Measurements from ENCODE around the gene INSM1. TPM values are rescaled to one million over a fixed set of nuclear protein-coding genes. Genes with fewer than 3 reads are reported as not detected.

Gene INSM1
- total and polyA plus RNA-seq, 2 experiments from 2014 or later, result not detected

GRCh38 chr20:20405623-20406022 lies 37.7 kb downstream of the INSM1 start:
- Histone ChIP-seq H3K9me3 (ENCODE audit: low read depth) (no peaks in the 10 kb centered on the region), H3K27ac (no peak overlapping the region), H3K27me3 (no peaks in the 10 kb centered on the region), H3K36me3 (no peaks in the 10 kb centered on the region), H3K4me1 (ENCODE audit: low read depth) (peaks cover 3% of the 10 kb centered on the region), H3K4me3 (no peak overlapping the region)
- TF ChIP-seq, protein P1, sequence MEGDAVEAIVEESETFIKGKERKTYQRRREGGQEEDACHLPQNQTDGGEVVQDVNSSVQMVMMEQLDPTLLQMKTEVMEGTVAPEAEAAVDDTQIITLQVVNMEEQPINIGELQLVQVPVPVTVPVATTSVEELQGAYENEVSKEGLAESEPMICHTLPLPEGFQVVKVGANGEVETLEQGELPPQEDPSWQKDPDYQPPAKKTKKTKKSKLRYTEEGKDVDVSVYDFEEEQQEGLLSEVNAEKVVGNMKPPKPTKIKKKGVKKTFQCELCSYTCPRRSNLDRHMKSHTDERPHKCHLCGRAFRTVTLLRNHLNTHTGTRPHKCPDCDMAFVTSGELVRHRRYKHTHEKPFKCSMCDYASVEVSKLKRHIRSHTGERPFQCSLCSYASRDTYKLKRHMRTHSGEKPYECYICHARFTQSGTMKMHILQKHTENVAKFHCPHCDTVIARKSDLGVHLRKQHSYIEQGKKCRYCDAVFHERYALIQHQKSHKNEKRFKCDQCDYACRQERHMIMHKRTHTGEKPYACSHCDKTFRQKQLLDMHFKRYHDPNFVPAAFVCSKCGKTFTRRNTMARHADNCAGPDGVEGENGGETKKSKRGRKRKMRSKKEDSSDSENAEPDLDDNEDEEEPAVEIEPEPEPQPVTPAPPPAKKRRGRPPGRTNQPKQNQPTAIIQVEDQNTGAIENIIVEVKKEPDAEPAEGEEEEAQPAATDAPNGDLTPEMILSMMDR (IDR thresholded peaks at IDR 0.05; ENCODE audit: low read depth, low read length), result no peak
- DNase-seq (ENCODE audit: low read depth in 1 of 2, low spot score in 1 of 2), result no peak

- Histone ChIP-seq H3K9me3 (ENCODE audit: low read depth) (no peaks in the 10 kb centered on the region), H3K27me3 (peaks cover under 1% of the 10 kb centered on the region), H3K4me1 (ENCODE audit: low read depth) (peaks cover 10% of the 10 kb centered on the region), H3K36me3 (no peaks in the 10 kb centered on the region), H3K27ac (no peak overlapping the region), H3K4me3 (no peak overlapping the region)
- TF ChIP-seq, protein P1 (IDR thresholded peaks at IDR 0.05; ENCODE audit: low read depth, low read length), result no peak
- DNase-seq (ENCODE audit: low read depth in 1 of 2, low spot score in 1 of 2), result no peak
These were observed 38.4 kb downstream of the INSM1 start for GRCh38 chr20:20406306-20406705.

DNA sequence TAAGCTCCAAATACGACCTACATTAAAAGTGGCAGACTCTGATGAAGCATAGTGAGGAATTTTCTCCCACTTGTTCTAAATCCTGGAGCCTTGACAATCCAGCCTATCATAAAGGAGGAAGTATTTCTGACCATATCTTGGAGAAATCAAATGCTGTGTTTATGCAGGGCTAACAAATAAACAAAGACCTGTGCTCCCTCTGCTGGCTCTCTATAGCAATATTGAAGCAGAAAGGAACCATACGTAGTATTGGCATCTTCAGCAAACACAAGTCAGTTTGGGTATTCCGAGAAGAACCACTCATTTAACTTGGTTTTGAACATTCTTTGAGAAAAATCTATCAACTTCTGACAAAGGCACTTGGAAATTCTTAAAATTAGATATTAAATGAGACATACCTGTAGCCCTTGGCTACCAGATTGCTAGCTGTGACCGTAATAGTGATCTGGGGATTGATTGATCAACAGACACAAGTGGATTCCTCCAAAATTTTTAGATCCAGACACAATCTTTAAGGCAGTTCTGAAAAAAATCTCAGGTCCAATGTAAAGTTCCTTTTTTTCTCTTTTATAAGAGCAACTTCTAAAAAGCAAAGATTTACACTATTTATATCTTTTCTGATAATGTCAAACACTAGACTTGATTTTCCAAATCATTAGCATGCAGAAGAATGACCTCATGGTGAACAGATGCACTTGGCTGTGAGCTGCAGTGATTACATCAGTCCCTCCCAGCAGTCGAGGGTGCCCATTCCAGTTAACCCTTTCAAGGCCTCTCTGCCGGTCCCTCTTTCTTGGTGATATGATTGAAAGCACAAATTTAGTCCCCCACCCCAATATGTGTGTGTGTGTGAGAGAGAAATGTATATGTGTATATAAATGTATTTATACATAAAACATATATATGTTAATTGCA lies 40.2 kb downstream of the INSM1 start:
- Histone ChIP-seq H3K4me1 (ENCODE audit: low read depth) (peaks cover 12% of the 10 kb centered on the region), H3K36me3 (no peaks in the 10 kb centered on the region), H3K9me3 (ENCODE audit: low read depth) (no peaks in the 10 kb centered on the region), H3K27me3 (peaks cover 11% of the 10 kb centered on the region), H3K4me3 (no peak overlapping the region), H3K27ac (no peak overlapping the region)
- peak in 1 of 2 donors; percentile 3 for DNase-seq (ENCODE audit: low read depth in 1 of 2, low spot score in 1 of 2)
- TF ChIP-seq, protein P1 (IDR thresholded peaks at IDR 0.05; ENCODE audit: low read depth, low read length), result peak; percentile 10

DNA sequence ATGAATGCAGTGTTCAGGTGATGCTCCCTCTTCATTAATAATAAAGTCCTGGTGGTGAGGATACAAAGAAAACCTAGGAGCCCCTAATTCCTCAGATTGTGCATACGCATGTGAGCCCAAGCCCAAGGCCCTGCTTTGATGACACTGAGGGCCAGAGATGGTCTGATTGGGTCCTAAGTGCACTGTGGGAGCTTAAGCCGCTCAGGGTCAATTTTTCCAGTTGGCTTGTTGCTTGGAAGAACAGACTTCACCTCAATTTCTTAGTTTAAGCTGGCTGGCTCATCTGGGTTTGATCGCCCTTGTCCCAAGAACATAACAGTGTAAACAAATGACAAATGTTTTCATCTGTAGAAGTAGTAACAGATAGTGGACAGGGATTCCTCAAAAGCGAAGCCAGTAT lies 41.4 kb downstream of the INSM1 start:
- DNase-seq (ENCODE audit: low read depth in 1 of 2, low spot score in 1 of 2), result no peak
- H3K27ac ChIP-seq, result no peak overlapping the region
- no peaks in the 10 kb centered on the region for H3K9me3 ChIP-seq (ENCODE audit: low read depth)
- TF ChIP-seq, protein P1 (IDR thresholded peaks at IDR 0.05; ENCODE audit: low read depth, low read length), result no peak
- no peaks in the 10 kb centered on the region for H3K36me3 ChIP-seq
- no peak overlapping the region for H3K4me3 ChIP-seq
- peaks cover 11% of the 10 kb centered on the region for H3K27me3 ChIP-seq
- peaks cover 13% of the 10 kb centered on the region for H3K4me1 ChIP-seq (ENCODE audit: low read depth)

- peaks cover 12% of the 10 kb centered on the region for H3K27me3 ChIP-seq
- H3K4me3 ChIP-seq, result no peak overlapping the region
- peak; percentile 59 to 71 for DNase-seq (ENCODE audit: low read depth in 1 of 2, low spot score in 1 of 2)
- TF ChIP-seq, protein P1 (IDR thresholded peaks at IDR 0.05; ENCODE audit: low read depth, low read length), result no peak
- peaks cover 13% of the 10 kb centered on the region for H3K4me1 ChIP-seq (ENCODE audit: low read depth)
- no peak overlapping the region for H3K27ac ChIP-seq
- H3K9me3 ChIP-seq (ENCODE audit: low read depth), result no peaks in the 10 kb centered on the region
- no peaks in the 10 kb centered on the region for H3K36me3 ChIP-seq
These were observed 42.8 kb downstream of the INSM1 start for GRCh38 chr20:20410678-20411077.

Data from cardiac muscle cell (in vitro differentiated cells and primary cell).